Body of pancreas (tissue), 4 donors: ENCODE results near the gene TMEM218. TPM values are rescaled to one million over a fixed set of nuclear protein-coding genes. Genes with fewer than 3 reads are reported as not detected.

Experiments used
- ATAC-seq: fragments of 150-250 bp; one replicate; pipeline ENCODE4 v1.9.1; 2016
- DNase-seq, 4 donors: peaks; one replicate each; pipeline ENCODE4 v3.0.0-alpha.2; 2019
- H3K27ac ChIP-seq, 4 donors: fragments of 200-600 bp; sonication (generic); 1 replicate in 3 of 4; 2 replicates in 1 of 4; pipeline versions ENCODE4 v1.5.1 to v1.6.1; 2016 to 2019; ENCODE audit warnings: mild to moderate bottlenecking in 1 of 4, mixed read lengths in 1 of 4, moderate library complexity in 1 of 4
- H3K27me3 ChIP-seq, 2 donors: fragments of 200-600 bp; sonication (generic); one replicate each; pipeline ENCODE4 v1.6.0; 2016; ENCODE audit warnings: mild to moderate bottlenecking in 1 of 2
- H3K36me3 ChIP-seq, 2 donors: fragments of 200-600 bp; sonication (generic); replicated peaks in 1 of 2; 2 replicates each; pipeline ENCODE4 v1.5.1; 2016; ENCODE audit warnings: low read depth in 2 of 2; ENCODE audit not compliant: insufficient read depth in 1 of 2
- H3K4me1 ChIP-seq: fragments of 200-600 bp; sonication (generic); one replicate; pipeline ENCODE4 v1.6.0; 2016
- H3K4me3 ChIP-seq, 2 donors: fragments of 200-600 bp; sonication (generic); 1 replicate in 1 of 2; 2 replicates in 1 of 2; pipeline ENCODE4 v1.5.1; 2016 to 2019
- H3K9me3 ChIP-seq, 3 donors: fragments of 200-600 bp; sonication (generic); 1 replicate in 2 of 3; 2 replicates in 1 of 3; pipeline ENCODE4 v1.5.1; 2016
- CTCF ChIP-seq, 7 experiments: fragments of 450-650 bp in 4 of 7; fragments of 200-600 bp in 3 of 7; sonication (generic) in 3 of 7; IDR thresholded peaks; one replicate each; pipeline ENCODE4 v1.5.1; 2016 to 2019; ENCODE audit warnings: antibody characterized with exemption in 7 of 7
- POLR2A ChIP-seq, 3 donors: fragments of 450-650 bp; IDR thresholded peaks; one replicate each; pipeline ENCODE4 v1.6.1; 2016; ENCODE audit warnings: antibody characterized with exemption in 3 of 3, mild to moderate bottlenecking in 2 of 3
- WGBS, 2 donors: methylation state at CpG; one replicate each; pipeline ENCODE4 v1.1.5; 2017; 5-methylcytosine and 5-hydroxymethylcytosine counted together
- intact Hi-C: fragments of 100-400 bp; cut with DNase I; formaldehyde crosslinking; loops from one replicate; pipeline ENCODE4 v1.15.1; 2023
- total RNA-seq, 2 donors: library from RNA; depleted of rRNA; stranded (reverse); fragments of >200 nt; gene quantifications; one replicate each; pipeline ENCODE4 v1.1.0, GENCODE V29; 2016

Gene TMEM218
- total RNA-seq, 2 donors from 2014 or later: 8.8 to 10.2 TPM

- H3K4me1 ChIP-seq: peaks cover 10% of the 10 kb centered on the region
- peak overlapping the region in 2 of 4 donors; percentile 45 to 71 for H3K27ac ChIP-seq
- H3K27me3 ChIP-seq: no peaks in the 10 kb centered on the region
- intact Hi-C loops: no loop called here
- no peaks in the 10 kb centered on the region for H3K9me3 ChIP-seq
- no peaks in the 10 kb centered on the region for H3K36me3 ChIP-seq
- TF ChIP-seq POLR2A (IDR thresholded peaks at IDR 0.05): no peak
- TF ChIP-seq CTCF (IDR thresholded peaks at IDR 0.05): no peak
- DNase-seq (no peak), ATAC-seq (peak; percentile 3)
- WGBS, 2 donors: 4 to 10% methylated on average over 10 to 28 of the region's 38 CpGs
- peak overlapping the region; percentile 3 to 56 for H3K4me3 ChIP-seq
Observed at GRCh38 chr11:125063429-125064043, 47.9 kb downstream of the TMEM218 start.

- Histone ChIP-seq H3K36me3 (no peaks in the 10 kb centered on the region), H3K27ac (peak within 1 kb of the TSS in 3 of 4 donors; percentile 39 to 71 (median 45)), H3K27me3 (no peaks in the 10 kb centered on the region), H3K9me3 (no peaks in the 10 kb centered on the region), H3K4me1 (peaks cover 10% of the 10 kb centered on the region), H3K4me3 (peak within 1 kb of the TSS; percentile 3 to 56)
- WGBS, 2 donors: 0 to 1% methylated on average over 2 to 44 of the region's 46 CpGs
- ATAC-seq (peak; percentile 91), DNase-seq (peak; percentile 64 to 78 (median 72))
- TF ChIP-seq POLR2A (IDR thresholded peaks at IDR 0.05) (peak; percentile 8 to 72 (median 57)), CTCF (IDR thresholded peaks at IDR 0.05) (peak in 5 of 7 experiments; percentile 14 to 52 (median 32))
- intact Hi-C loops: no loop called here
Observed at GRCh38 chr11:125062931-125063428, 48.4 kb downstream of the TMEM218 start, which contains the start of gene SLC37A2. Gene SLC37A2, plus strand, starts transcription at chr11:125063305. Its CDS starts 63 bp downstream, at chr11:125063368.

GRCh38 chr11:125062218-125062930, 49.1 kb downstream of the TMEM218 start:
- 46 to 68% methylated on average over 14 to 19 of the region's 19 CpGs for WGBS, 2 donors
- Histone ChIP-seq H3K27me3 (no peaks in the 10 kb centered on the region), H3K27ac (peak overlapping the region in 3 of 4 donors; percentile 39 to 71 (median 45)), H3K4me1 (peaks cover 10% of the 10 kb centered on the region), H3K36me3 (no peaks in the 10 kb centered on the region), H3K9me3 (no peaks in the 10 kb centered on the region), H3K4me3 (peak overlapping the region; percentile 3 to 56)
- no peak for TF ChIP-seq CTCF (IDR thresholded peaks at IDR 0.05)
- no peak for TF ChIP-seq POLR2A (IDR thresholded peaks at IDR 0.05)
- intact Hi-C loops: no loop called here
- DNase-seq (peak in 1 of 4 donors; percentile 9), ATAC-seq (no peak)

- Histone ChIP-seq H3K4me1 (peaks cover 10% of the 10 kb centered on the region), H3K27ac (no peak overlapping the region), H3K9me3 (no peaks in the 10 kb centered on the region), H3K27me3 (no peaks in the 10 kb centered on the region), H3K36me3 (no peaks in the 10 kb centered on the region), H3K4me3 (no peak overlapping the region)
- DNase-seq (no peak), ATAC-seq (no peak)
- intact Hi-C loops: no loop called here
- 62 to 66% methylated on average over 4 of the region's 4 CpGs for WGBS, 2 donors
- TF ChIP-seq CTCF (IDR thresholded peaks at IDR 0.05) (no peak), POLR2A (IDR thresholded peaks at IDR 0.05) (no peak)
Observed at GRCh38 chr11:125061281-125061680, 50.1 kb downstream of the TMEM218 start.
